Gastrocnemius medialis (tissue), 4 donors: ENCODE results near the gene ZBED4. TPM values are rescaled to one million over a fixed set of nuclear protein-coding genes. Genes with fewer than 3 reads are reported as not detected.

ENCODE experiments used
- ATAC-seq, 2 donors: fragments of 150-250 bp; one replicate each; pipeline ENCODE4 v1.9.1; 2016
- DNase-seq, 2 donors: peaks; one replicate each; pipeline ENCODE4 v3.0.0-alpha.2; 2019
- H3K27ac ChIP-seq, 4 donors: fragments of 200-600 bp; sonication (generic); 1 replicate in 1 of 4; 2 replicates in 3 of 4; pipeline ENCODE4 v1.5.1; 2016 to 2018; ENCODE audit warnings: mild to moderate bottlenecking in 2 of 4, moderate library complexity in 1 of 4
- H3K27me3 ChIP-seq, 3 donors: fragments of 200-600 bp; sonication (generic) in 2 of 3; 1 replicate in 1 of 3; 2 replicates in 2 of 3; pipeline versions ENCODE4 v1.5.1 to v1.6.0; 2016 to 2019; ENCODE audit warnings: mild to moderate bottlenecking in 1 of 3, moderate library complexity in 1 of 3
- H3K36me3 ChIP-seq, 2 donors: fragments of 200-600 bp; sonication (generic) in 1 of 2; one replicate each; pipeline ENCODE4 v1.5.1; 2017 to 2018
- H3K4me1 ChIP-seq, 2 donors: fragments of 200-600 bp; sonication (generic) in 1 of 2; one replicate each; pipeline ENCODE4 v1.5.1; 2016 to 2017; ENCODE audit warnings: mild to moderate bottlenecking in 2 of 2
- H3K4me3 ChIP-seq, 4 donors: fragments of 200-600 bp; sonication (generic) in 3 of 4; 1 replicate in 1 of 4; 2 replicates in 3 of 4; pipeline ENCODE4 v1.5.1; 2016 to 2019; ENCODE audit warnings: mild to moderate bottlenecking in 2 of 4
- H3K9me3 ChIP-seq, 3 donors: fragments of 200-600 bp; sonication (generic) in 2 of 3; 1 replicate in 1 of 3; 2 replicates in 2 of 3; pipeline ENCODE4 v1.5.1; 2016 to 2019
- POLR2A ChIP-seq, 2 donors: fragments of 450-650 bp; IDR thresholded peaks; one replicate each; pipeline ENCODE4 v1.6.1; 2017; ENCODE audit warnings: antibody characterized with exemption in 2 of 2, mild to moderate bottlenecking in 2 of 2, moderate library complexity in 2 of 2
- in situ Hi-C, 4 donors: fragments of 200-750 bp; cut with MboI; loops; one replicate each; pipeline versions ENCODE4 v1.15.0 to v1.8.0; 2017; ENCODE audit warnings: low sequenced_read_pairs in 4 of 4
- intact Hi-C: fragments of 100-400 bp; cut with DNase I; formaldehyde crosslinking; loops from one replicate; pipeline ENCODE4 v1.15.1; 2023; ENCODE audit warnings: low total_unique reads
- total RNA-seq, 4 donors: library from RNA; depleted of rRNA; stranded (reverse); fragments of >200 nt; gene quantifications; one replicate each; pipeline versions ENCODE4 v1.1.0 to v1.2.3, GENCODE V29; 2016
- TF ChIP-seq, protein P1 (sequence below), 5 experiments: fragments of 450-650 bp in 3 of 5; fragments of 200-600 bp in 2 of 5; sonication (generic) in 2 of 5; IDR thresholded peaks in 4 of 5; conservative IDR thresholded peaks in 1 of 5; 1 replicate in 4 of 5; 2 replicates in 1 of 5; pipeline ENCODE4 v1.5.1; 2016 to 2019; ENCODE audit warnings: antibody characterized with exemption in 5 of 5, mild to moderate bottlenecking in 3 of 5, moderate library complexity in 3 of 5

The ZBED4 gene
- total RNA-seq, 4 donors from 2014 or later = 6.7 to 8.4 (median 7.5) TPM

DNA sequence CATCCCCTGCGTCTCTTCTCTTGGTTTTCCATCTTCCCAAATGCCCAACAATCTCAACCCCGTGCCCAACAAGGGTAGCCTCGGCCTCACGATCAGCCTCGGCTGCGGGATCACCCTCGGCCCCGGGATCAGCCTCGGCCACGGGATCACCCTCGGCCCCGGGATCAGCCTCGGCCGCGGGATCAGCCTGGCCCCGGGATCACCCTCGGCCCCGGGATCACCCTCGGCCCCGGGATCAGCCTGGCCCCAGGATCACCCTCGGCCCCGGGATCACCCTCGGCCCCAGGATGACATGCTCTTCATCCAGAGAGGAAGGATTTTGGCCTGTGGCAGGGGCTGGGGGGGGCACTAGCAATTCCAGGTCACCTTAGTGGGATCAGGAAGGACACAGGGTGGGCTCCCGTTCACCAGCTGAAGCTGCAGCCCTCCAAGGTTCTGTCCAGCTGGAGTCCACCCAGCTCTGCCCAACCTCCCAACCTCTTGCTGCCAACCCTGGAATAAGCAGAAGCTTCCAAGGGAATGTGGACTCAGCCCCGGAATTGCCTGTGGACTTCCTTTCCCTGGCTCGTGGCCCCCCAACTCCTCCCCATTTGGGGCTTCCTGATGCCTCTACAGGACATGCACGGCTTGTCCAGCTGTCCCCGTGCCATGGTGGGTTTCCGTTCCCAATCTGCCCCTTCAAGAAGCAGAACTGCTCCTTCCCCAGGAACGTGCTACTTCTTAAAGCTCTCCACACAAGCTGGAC, 58.4 kb downstream of the ZBED4 start:
- no peak for DNase-seq
- no peak overlapping the region for H3K4me3 ChIP-seq
- TF ChIP-seq, protein P1, sequence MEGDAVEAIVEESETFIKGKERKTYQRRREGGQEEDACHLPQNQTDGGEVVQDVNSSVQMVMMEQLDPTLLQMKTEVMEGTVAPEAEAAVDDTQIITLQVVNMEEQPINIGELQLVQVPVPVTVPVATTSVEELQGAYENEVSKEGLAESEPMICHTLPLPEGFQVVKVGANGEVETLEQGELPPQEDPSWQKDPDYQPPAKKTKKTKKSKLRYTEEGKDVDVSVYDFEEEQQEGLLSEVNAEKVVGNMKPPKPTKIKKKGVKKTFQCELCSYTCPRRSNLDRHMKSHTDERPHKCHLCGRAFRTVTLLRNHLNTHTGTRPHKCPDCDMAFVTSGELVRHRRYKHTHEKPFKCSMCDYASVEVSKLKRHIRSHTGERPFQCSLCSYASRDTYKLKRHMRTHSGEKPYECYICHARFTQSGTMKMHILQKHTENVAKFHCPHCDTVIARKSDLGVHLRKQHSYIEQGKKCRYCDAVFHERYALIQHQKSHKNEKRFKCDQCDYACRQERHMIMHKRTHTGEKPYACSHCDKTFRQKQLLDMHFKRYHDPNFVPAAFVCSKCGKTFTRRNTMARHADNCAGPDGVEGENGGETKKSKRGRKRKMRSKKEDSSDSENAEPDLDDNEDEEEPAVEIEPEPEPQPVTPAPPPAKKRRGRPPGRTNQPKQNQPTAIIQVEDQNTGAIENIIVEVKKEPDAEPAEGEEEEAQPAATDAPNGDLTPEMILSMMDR (IDR thresholded peaks at IDR 0.05 in 4 of 5, conservative IDR thresholded peaks at IDR 0.05 in 1 of 5) = no peak
- no peak for TF ChIP-seq POLR2A (IDR thresholded peaks at IDR 0.05)
- no peaks in the 10 kb centered on the region for H3K27me3 ChIP-seq
- in situ Hi-C loops (loop anchor here in 2 of 4 donors (10.0 kb wide), 2 partner anchors 57 to 137 kb away; partner anchors contain the start of gene ZBED4 (in 1 of the 2)), intact Hi-C loops (no loop called here)
- no peak overlapping the region for H3K27ac ChIP-seq
- ATAC-seq = no peak
- no peaks in the 10 kb centered on the region for H3K9me3 ChIP-seq
- H3K36me3 ChIP-seq = peaks cover 0 to 42% of the 10 kb centered on the region in 2 donors
- peaks cover under 1 to 2% of the 10 kb centered on the region in 2 donors for H3K4me1 ChIP-seq

DNA sequence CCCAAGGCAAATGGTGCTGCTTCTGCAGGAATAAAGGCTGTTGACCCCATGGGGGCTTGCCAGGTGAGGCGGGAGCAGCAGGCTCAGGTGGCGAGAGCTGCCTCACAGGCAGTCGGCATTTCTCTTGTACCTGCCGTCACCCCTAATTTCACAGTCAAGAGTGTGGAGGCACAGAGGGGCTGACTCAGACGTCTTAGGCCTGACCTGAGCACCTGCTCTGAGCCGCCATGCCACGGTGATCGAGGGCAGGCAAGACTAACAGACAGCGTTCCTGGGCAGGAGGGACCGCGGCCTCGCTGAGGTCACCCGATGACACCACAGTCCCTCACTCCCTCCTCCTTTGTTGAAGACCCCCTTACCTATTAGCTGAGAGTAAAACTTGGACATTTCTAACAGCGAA, 59.4 kb downstream of the ZBED4 start:
- no peaks in the 10 kb centered on the region for H3K27me3 ChIP-seq
- no peak for DNase-seq
- peaks cover 5 to 10% of the 10 kb centered on the region in 2 donors for H3K4me1 ChIP-seq
- no peak overlapping the region for H3K27ac ChIP-seq
- intact Hi-C loops (no loop called here), in situ Hi-C loops (loop anchor here in 2 of 4 donors (10.0 kb wide), 2 partner anchors 58 to 138 kb away; partner anchors contain the start of gene ZBED4 (in 1 of the 2))
- ATAC-seq = no peak
- H3K36me3 ChIP-seq = peaks cover 0 to 33% of the 10 kb centered on the region in 2 donors
- H3K9me3 ChIP-seq = no peaks in the 10 kb centered on the region
- TF ChIP-seq POLR2A (IDR thresholded peaks at IDR 0.05) = no peak
- TF ChIP-seq, protein P1 (IDR thresholded peaks at IDR 0.05 in 4 of 5, conservative IDR thresholded peaks at IDR 0.05 in 1 of 5) = no peak
- H3K4me3 ChIP-seq = no peak overlapping the region

DNA sequence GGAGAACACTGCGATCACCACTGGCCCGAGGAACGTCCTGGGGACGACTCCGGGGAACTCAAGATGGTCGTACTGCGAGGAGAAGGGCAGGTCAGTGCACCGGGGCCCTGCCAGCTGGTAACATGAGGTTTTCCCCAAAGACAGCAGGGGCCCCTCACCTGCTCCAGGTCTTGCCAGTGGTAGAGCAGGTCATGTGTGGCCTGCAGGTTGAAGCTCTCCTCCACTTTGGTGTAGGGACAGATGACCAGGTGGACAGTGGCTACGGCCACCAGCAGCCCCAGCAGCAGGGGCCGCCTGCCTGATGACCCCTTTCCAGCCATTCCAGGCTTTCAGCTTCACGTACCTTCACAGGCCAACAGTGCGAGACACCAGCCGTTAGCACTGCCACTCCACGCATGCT, 59.8 kb downstream of the ZBED4 start:
- H3K4me1 ChIP-seq = peaks cover 5 to 10% of the 10 kb centered on the region in 2 donors
- ATAC-seq = no peak
- H3K9me3 ChIP-seq = no peaks in the 10 kb centered on the region
- no peak for DNase-seq
- no peaks in the 10 kb centered on the region for H3K27me3 ChIP-seq
- no peak for TF ChIP-seq POLR2A (IDR thresholded peaks at IDR 0.05)
- TF ChIP-seq, protein P1 (IDR thresholded peaks at IDR 0.05 in 4 of 5, conservative IDR thresholded peaks at IDR 0.05 in 1 of 5) = no peak
- peaks cover 0 to 32% of the 10 kb centered on the region in 2 donors for H3K36me3 ChIP-seq
- in situ Hi-C loops = loop anchor here in 2 of 4 donors (10.0 kb wide), 2 partner anchors 59 to 139 kb away; partner anchors contain the start of gene ZBED4 (in 1 of the 2)
- H3K27ac ChIP-seq = no peak overlapping the region
- intact Hi-C loops = no loop called here
- H3K4me3 ChIP-seq = no peak overlapping the region

DNA sequence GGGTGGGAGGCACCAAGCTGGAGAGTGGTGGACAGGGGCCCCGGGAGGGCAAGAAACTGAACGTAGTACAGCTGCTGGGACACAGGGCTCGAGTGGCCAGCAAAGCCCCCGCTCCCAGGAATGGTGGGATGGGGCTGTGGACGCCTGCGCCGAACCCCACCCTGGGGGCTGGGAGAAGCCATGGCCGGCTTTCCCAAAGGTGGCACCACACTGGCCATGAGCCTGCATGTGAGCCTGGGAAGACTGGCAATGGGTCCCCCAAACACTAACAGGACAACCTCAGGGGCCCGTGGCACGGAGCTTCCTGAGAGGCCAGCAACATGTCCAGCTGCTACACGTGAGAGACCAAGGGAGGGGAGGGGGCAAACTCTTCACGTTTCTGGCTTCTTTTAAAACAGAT, 60.6 kb downstream of the ZBED4 start:
- DNase-seq = no peak
- intact Hi-C loops (no loop called here), in situ Hi-C loops (loop anchor here in 2 of 4 donors (10.0 kb wide), 2 partner anchors 59 to 139 kb away; partner anchors contain the start of gene ZBED4 (in 1 of the 2))
- Histone ChIP-seq H3K9me3 (no peaks in the 10 kb centered on the region), H3K27me3 (no peaks in the 10 kb centered on the region), H3K4me1 (peaks cover 9 to 15% of the 10 kb centered on the region in 2 donors), H3K27ac (no peak overlapping the region), H3K36me3 (peaks cover 0 to 25% of the 10 kb centered on the region in 2 donors), H3K4me3 (no peak overlapping the region)
- TF ChIP-seq POLR2A (IDR thresholded peaks at IDR 0.05) = no peak
- TF ChIP-seq, protein P1 (IDR thresholded peaks at IDR 0.05 in 4 of 5, conservative IDR thresholded peaks at IDR 0.05 in 1 of 5) = no peak
- ATAC-seq = no peak
